Endothelial cell (in vitro differentiated cells): ENCODE data around the gene USP16. TPM values are rescaled to one million over a fixed set of nuclear protein-coding genes. Genes with fewer than 3 reads are reported as not detected.

Experiments used
- DNase-seq: peaks from one replicate; pipeline ENCODE4 v3.0.0; 2021; ENCODE audit warnings: low spot score
- H3K27ac Mint-ChIP-seq: one replicate; pipeline ENCODE4 v1.8.0; 2021; ENCODE audit warnings: mixed read lengths, inconsistent platforms; ENCODE audit not compliant: unreplicated experiment
- H3K27me3 Mint-ChIP-seq: one replicate; pipeline ENCODE4 v1.8.0; 2021; ENCODE audit warnings: mild to moderate bottlenecking, moderate library complexity, mixed read lengths, inconsistent platforms; ENCODE audit not compliant: unreplicated experiment
- H3K36me3 Mint-ChIP-seq: one replicate; pipeline ENCODE4 v1.8.0; 2021; ENCODE audit warnings: mild to moderate bottlenecking, low read depth, mixed read lengths, inconsistent platforms; ENCODE audit not compliant: unreplicated experiment
- H3K4me1 Mint-ChIP-seq: one replicate; pipeline ENCODE4 v1.8.0; 2021; ENCODE audit warnings: mild to moderate bottlenecking, mixed read lengths, inconsistent platforms; ENCODE audit not compliant: unreplicated experiment
- H3K4me3 Mint-ChIP-seq: one replicate; pipeline ENCODE4 v1.8.0; 2021; ENCODE audit warnings: mild to moderate bottlenecking, mixed read lengths, inconsistent platforms; ENCODE audit not compliant: unreplicated experiment
- H3K9me3 Mint-ChIP-seq: one replicate; pipeline ENCODE4 v1.8.0; 2021; ENCODE audit warnings: mixed read lengths, inconsistent platforms; ENCODE audit not compliant: unreplicated experiment
- CTCF ChIP-seq: fragments of 200-600 bp; sonication (generic); IDR thresholded peaks from one replicate; pipeline ENCODE4 v1.5.0; 2021; ENCODE audit warnings: antibody characterized with exemption; ENCODE audit not compliant: unreplicated experiment
- total RNA-seq: library from RNA; stranded (reverse); fragmentation: NEBNext Ultra II Directional; extraction: Animal tissue kit (Norgen Biotek cat#: 25700); gene quantifications from one replicate; pipeline ENCODE4 v1.2.1, GENCODE V29; 2021; ENCODE audit not compliant: unreplicated experiment

The USP16 gene
- total RNA-seq, 1 donor from 2014 or later = 15.4 TPM

DNA sequence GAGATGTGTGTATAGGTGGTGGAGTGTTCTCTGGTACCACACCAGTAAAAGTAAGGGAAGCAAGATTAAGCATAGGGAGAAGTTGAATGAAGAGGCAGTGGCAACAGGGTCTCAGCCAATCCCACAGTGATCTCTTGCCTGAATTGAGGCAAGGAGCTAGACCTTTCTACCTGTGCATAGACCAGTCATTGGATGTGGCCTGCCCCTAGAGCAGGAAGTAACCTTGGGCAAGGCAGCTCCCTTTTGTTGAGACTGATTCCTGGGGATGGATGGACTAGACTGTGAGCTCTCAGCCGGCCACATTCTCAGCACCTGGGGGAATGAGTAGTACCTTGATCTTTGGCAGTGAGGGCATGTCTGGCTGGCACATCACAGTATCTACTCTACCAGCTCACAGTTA lies 6.4 kb downstream of the USP16 start:
- peaks cover 13% of the 10 kb centered on the region for H3K36me3 Mint-ChIP-seq
- H3K9me3 Mint-ChIP-seq = no peaks in the 10 kb centered on the region
- H3K27me3 Mint-ChIP-seq = no peaks in the 10 kb centered on the region
- no peak for DNase-seq
- no peak for TF ChIP-seq CTCF
- H3K4me1 Mint-ChIP-seq = peaks cover 4% of the 10 kb centered on the region
- H3K27ac Mint-ChIP-seq = no peak overlapping the region
- peak overlapping the region; percentile 4 for H3K4me3 Mint-ChIP-seq

GRCh38 chr21:29033301-29033700 lies 8.8 kb downstream of the USP16 start:
- H3K9me3 Mint-ChIP-seq = no peaks in the 10 kb centered on the region
- H3K27me3 Mint-ChIP-seq = no peaks in the 10 kb centered on the region
- H3K4me1 Mint-ChIP-seq = no peaks in the 10 kb centered on the region
- peaks cover 16% of the 10 kb centered on the region for H3K36me3 Mint-ChIP-seq
- no peak overlapping the region for H3K27ac Mint-ChIP-seq
- no peak for TF ChIP-seq CTCF
- no peak overlapping the region for H3K4me3 Mint-ChIP-seq
- DNase-seq = no peak

DNA sequence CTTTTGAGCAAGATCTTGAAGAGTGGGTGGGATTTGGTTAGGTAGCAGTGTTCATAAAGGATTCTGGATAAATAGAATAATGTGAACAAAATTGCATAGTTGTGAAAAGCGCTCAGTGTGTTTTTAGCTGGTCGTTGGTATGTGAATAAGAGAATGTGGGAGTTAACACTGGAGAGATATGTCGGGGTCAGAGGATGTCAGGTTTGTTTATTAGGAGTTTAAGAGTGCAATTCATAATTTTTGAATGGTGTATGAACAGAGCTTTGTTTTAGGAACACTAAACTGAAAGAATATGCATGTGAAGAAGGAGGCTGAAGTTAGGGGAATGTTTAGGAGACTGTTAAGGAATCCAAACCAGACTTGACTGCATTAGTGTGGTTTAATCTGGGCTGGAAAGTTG lies 9.4 kb downstream of the USP16 start:
- TF ChIP-seq CTCF = no peak
- peaks cover 14% of the 10 kb centered on the region for H3K36me3 Mint-ChIP-seq

GRCh38 chr21:29034678-29035077 lies 10.2 kb downstream of the USP16 start:
- peaks cover 13% of the 10 kb centered on the region for H3K36me3 Mint-ChIP-seq
- H3K4me3 Mint-ChIP-seq = no peak overlapping the region
- H3K4me1 Mint-ChIP-seq = no peaks in the 10 kb centered on the region
- no peaks in the 10 kb centered on the region for H3K27me3 Mint-ChIP-seq
- no peaks in the 10 kb centered on the region for H3K9me3 Mint-ChIP-seq
- no peak overlapping the region for H3K27ac Mint-ChIP-seq
- no peak for DNase-seq
- no peak for TF ChIP-seq CTCF

More for the DNA sequence above, 9.4 kb downstream of the USP16 start:
- H3K4me3 Mint-ChIP-seq = no peak overlapping the region
- no peak overlapping the region for H3K27ac Mint-ChIP-seq
- no peaks in the 10 kb centered on the region for H3K9me3 Mint-ChIP-seq
- no peak for DNase-seq
- no peaks in the 10 kb centered on the region for H3K27me3 Mint-ChIP-seq
- H3K4me1 Mint-ChIP-seq = no peaks in the 10 kb centered on the region

- H3K9me3 Mint-ChIP-seq = no peaks in the 10 kb centered on the region
- H3K27me3 Mint-ChIP-seq = no peaks in the 10 kb centered on the region
- TF ChIP-seq CTCF = no peak
- H3K27ac Mint-ChIP-seq = no peak overlapping the region
- H3K4me3 Mint-ChIP-seq = no peak overlapping the region
- H3K36me3 Mint-ChIP-seq = peaks cover 12% of the 10 kb centered on the region
- no peaks in the 10 kb centered on the region for H3K4me1 Mint-ChIP-seq
- DNase-seq = no peak
Observed at GRCh38 chr21:29052224-29052623, 27.8 kb downstream of the USP16 start.
